Measurements from ENCODE around the gene SIVA1.

DNA sequence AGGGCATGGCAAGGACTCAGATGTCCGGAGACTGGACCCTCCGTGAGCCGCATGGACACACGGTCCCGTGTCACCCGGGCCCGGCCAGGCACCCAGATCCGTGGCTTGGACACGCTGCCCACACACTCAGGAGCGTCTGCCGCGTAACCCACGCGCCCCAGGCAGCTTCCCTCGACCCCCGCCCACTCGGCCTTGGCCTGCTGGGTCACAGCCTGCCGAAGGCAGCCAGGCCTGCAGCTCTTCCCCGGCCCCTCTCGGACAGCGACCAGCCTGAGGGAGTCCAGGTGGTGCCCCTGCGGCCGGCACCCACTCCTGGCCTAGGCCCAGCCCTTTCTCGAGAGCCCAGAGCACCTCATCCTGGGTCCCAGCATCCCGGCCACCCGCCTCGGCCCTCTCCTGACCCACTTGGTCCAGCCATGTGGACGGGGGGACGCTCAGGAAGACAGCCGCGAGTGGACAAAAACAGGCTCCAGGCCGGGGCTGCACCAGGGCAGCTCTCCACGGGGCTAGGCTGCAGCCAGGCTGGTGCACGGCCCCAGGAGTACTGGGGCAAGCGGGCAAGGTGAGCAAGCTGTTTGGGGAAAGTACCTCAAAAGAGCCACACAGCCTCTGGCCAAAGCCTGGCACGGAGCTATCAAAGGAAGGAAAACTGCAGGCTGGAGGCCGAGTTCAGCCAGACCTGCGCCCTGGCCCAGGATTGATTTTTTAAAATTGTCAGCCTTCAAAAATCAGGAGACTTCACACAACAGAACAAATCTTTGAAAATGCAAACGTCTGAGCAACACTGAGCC lies 36.1 kb downstream of the SIVA1 start:
- TF ChIP-seq, protein P1, sequence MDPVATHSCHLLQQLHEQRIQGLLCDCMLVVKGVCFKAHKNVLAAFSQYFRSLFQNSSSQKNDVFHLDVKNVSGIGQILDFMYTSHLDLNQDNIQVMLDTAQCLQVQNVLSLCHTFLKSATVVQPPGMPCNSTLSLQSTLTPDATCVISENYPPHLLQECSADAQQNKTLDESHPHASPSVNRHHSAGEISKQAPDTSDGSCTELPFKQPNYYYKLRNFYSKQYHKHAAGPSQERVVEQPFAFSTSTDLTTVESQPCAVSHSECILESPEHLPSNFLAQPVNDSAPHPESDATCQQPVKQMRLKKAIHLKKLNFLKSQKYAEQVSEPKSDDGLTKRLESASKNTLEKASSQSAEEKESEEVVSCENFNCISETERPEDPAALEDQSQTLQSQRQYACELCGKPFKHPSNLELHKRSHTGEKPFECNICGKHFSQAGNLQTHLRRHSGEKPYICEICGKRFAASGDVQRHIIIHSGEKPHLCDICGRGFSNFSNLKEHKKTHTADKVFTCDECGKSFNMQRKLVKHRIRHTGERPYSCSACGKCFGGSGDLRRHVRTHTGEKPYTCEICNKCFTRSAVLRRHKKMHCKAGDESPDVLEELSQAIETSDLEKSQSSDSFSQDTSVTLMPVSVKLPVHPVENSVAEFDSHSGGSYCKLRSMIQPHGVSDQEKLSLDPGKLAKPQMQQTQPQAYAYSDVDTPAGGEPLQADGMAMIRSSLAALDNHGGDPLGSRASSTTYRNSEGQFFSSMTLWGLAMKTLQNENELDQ (tag by site-specific recombination; IDR thresholded peaks at IDR 0.05; ENCODE audit: low read depth): no peak
- TF ChIP-seq ZNF146 (tag by site-specific recombination; IDR thresholded peaks at IDR 0.05) (no peak), ZNF571 (tag by site-specific recombination; IDR thresholded peaks at IDR 0.05) (no peak), ZNF449 (tag by site-specific recombination; IDR thresholded peaks at IDR 0.05) (no peak), MZF1 (tag by site-specific recombination; IDR thresholded peaks at IDR 0.05; ENCODE audit: borderline replicate concordance) (no peak), ZNF23 (tag by site-specific recombination; IDR thresholded peaks at IDR 0.05; ENCODE audit: borderline replicate concordance) (no peak), ZNF157 (tag by site-specific recombination; IDR thresholded peaks at IDR 0.05) (no peak), ZNF433 (tag by site-specific recombination; IDR thresholded peaks at IDR 0.05; ENCODE audit: low read depth) (no peak), TCF7L2 (IDR thresholded peaks at IDR 0.05; ENCODE audit: borderline replicate concordance, low read depth, low read length) (no peak)
- TF ChIP-seq, protein P2, sequence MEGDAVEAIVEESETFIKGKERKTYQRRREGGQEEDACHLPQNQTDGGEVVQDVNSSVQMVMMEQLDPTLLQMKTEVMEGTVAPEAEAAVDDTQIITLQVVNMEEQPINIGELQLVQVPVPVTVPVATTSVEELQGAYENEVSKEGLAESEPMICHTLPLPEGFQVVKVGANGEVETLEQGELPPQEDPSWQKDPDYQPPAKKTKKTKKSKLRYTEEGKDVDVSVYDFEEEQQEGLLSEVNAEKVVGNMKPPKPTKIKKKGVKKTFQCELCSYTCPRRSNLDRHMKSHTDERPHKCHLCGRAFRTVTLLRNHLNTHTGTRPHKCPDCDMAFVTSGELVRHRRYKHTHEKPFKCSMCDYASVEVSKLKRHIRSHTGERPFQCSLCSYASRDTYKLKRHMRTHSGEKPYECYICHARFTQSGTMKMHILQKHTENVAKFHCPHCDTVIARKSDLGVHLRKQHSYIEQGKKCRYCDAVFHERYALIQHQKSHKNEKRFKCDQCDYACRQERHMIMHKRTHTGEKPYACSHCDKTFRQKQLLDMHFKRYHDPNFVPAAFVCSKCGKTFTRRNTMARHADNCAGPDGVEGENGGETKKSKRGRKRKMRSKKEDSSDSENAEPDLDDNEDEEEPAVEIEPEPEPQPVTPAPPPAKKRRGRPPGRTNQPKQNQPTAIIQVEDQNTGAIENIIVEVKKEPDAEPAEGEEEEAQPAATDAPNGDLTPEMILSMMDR (tag by site-specific recombination; IDR thresholded peaks at IDR 0.05): no peak
- TF ChIP-seq, protein P3, sequence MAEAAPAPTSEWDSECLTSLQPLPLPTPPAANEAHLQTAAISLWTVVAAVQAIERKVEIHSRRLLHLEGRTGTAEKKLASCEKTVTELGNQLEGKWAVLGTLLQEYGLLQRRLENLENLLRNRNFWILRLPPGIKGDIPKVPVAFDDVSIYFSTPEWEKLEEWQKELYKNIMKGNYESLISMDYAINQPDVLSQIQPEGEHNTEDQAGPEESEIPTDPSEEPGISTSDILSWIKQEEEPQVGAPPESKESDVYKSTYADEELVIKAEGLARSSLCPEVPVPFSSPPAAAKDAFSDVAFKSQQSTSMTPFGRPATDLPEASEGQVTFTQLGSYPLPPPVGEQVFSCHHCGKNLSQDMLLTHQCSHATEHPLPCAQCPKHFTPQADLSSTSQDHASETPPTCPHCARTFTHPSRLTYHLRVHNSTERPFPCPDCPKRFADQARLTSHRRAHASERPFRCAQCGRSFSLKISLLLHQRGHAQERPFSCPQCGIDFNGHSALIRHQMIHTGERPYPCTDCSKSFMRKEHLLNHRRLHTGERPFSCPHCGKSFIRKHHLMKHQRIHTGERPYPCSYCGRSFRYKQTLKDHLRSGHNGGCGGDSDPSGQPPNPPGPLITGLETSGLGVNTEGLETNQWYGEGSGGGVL (tag by site-specific recombination; IDR thresholded peaks at IDR 0.05): no peak
- TF ChIP-seq, protein P4, sequence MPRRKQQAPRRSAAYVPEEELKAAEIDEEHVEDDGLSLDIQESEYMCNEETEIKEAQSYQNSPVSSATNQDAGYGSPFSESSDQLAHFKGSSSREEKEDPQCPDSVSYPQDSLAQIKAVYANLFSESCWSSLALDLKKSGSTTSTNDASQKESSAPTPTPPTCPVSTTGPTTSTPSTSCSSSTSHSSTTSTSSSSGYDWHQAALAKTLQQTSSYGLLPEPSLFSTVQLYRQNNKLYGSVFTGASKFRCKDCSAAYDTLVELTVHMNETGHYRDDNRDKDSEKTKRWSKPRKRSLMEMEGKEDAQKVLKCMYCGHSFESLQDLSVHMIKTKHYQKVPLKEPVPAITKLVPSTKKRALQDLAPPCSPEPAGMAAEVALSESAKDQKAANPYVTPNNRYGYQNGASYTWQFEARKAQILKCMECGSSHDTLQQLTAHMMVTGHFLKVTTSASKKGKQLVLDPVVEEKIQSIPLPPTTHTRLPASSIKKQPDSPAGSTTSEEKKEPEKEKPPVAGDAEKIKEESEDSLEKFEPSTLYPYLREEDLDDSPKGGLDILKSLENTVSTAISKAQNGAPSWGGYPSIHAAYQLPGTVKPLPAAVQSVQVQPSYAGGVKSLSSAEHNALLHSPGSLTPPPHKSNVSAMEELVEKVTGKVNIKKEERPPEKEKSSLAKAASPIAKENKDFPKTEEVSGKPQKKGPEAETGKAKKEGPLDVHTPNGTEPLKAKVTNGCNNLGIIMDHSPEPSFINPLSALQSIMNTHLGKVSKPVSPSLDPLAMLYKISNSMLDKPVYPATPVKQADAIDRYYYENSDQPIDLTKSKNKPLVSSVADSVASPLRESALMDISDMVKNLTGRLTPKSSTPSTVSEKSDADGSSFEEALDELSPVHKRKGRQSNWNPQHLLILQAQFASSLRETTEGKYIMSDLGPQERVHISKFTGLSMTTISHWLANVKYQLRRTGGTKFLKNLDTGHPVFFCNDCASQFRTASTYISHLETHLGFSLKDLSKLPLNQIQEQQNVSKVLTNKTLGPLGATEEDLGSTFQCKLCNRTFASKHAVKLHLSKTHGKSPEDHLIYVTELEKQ (tag by site-specific recombination; IDR thresholded peaks at IDR 0.05; ENCODE audit: borderline replicate concordance): no peak
